Pancreas (tissue), 10 donors: ENCODE measurements around the gene ACER2. TPM values are rescaled to one million over a fixed set of nuclear protein-coding genes. Genes with fewer than 3 reads are reported as not detected.

Experiments used
- ATAC-seq, 4 donors: fragments of 200-7000 bp; cut with Tn5 transposase; one replicate each; pipeline versions ENCODE4 v1.8.0 to v1.9.1; 2020; ENCODE audit warnings: mild to moderate bottlenecking in 4 of 4, moderate library complexity in 4 of 4
- DNase-seq, 6 donors: peaks; one replicate each; pipeline ENCODE4 v3.0.0-alpha.2; 2020
- FAIRE-seq: peaks from 2 replicates; lab custom pipeline; 2012; peaks lifted over from hg19 to GRCh38; lab: Jason Lieb, UNC
- H3K27ac ChIP-seq, 4 donors: fragments of 200-600 bp; sonication (generic); 1 replicate in 3 of 4; 2 replicates in 1 of 4; pipeline versions ENCODE4 v1.5.0 to v1.8.0; 2020
- H3K27me3 ChIP-seq, 4 donors: fragments of 200-600 bp; one replicate each; pipeline ENCODE4 v1.8.0; 2021
- H3K36me3 ChIP-seq, 3 donors: fragments of 200-600 bp; sonication (generic) in 1 of 3; one replicate each; pipeline versions ENCODE4 v1.5.0 to v1.8.0; 2020 to 2021
- H3K4me1 ChIP-seq, 3 donors: fragments of 200-600 bp; one replicate each; pipeline ENCODE4 v1.8.0; 2021
- H3K4me3 ChIP-seq, 4 donors: fragments of 200-600 bp; sonication (generic) in 2 of 4; one replicate each; pipeline versions ENCODE4 v1.5.0 to v1.8.0; 2020 to 2021
- H3K9me3 ChIP-seq, 4 donors: fragments of 200-600 bp; one replicate each; pipeline ENCODE4 v1.8.0; 2021
- WGBS, 2 donors: extraction: QIAGEN DNeasy Blood & Tissue Kit; methylation state at CpG; one replicate each; pipeline ENCODE4 v1.1.7; 2013; 5-methylcytosine and 5-hydroxymethylcytosine counted together
- intact Hi-C, 3 donors: fragments of 100-400 bp; cut with DNase I; formaldehyde crosslinking; loops; one replicate each; pipeline versions ENCODE4 v1.11.1 to v1.14.2; 2022
- polyA plus RNA-seq, 2 donors: library from polyadenylated mRNA; stranded (reverse); fragments of 200-250 nt; gene quantifications; one replicate each; pipeline ENCODE4 v1.2.3, GENCODE V29; 2013
- total RNA-seq, 6 donors: library from RNA; stranded (reverse); fragmentation: NEBNext Ultra II Directional in 4 of 6; extraction: Animal tissue kit (Norgen Biotek cat#: 25700) in 4 of 6; gene quantifications; one replicate each; pipeline versions ENCODE4 v1.2.1 to v1.2.4, GENCODE V29; 2021 to 2023
- TF ChIP-seq, protein P1 (sequence below), 4 donors: fragments of 200-600 bp; sonication (generic) in 3 of 4; IDR thresholded peaks; one replicate each; pipeline versions ENCODE4 v1.5.0 to v1.8.0; 2021; ENCODE audit warnings: antibody characterized with exemption in 4 of 4
- donor health status: healthy with polysubstance abuse.
- donor health status: DM: no; HTN: no; CAD: no; lungs with moderate emphysema.
- donor health status: DM: no; HTN: no; CAD: no.
- donor health status: control.
- donor health status: control.
- donor health status: Bipolar disorder and iron deficiency.
- donor health status: DM: yes; HTN: yes; CAD: no.
- donor health status: DM: no; HTN: no; CAD: no.
- donor health status: DM: no; HTN: no; CAD: no.
- donor health status: DM: yes; HTN: yes; CAD: no.

The ACER2 gene
- 1 to 10 TPM; 4.8 to 8.8 (median 5.5) TPM for total RNA-seq
- 1 to 10 TPM in 1 of 2 donors, under 1 TPM in 1; 0.84 to 1.3 TPM for polyA plus RNA-seq

DNA sequence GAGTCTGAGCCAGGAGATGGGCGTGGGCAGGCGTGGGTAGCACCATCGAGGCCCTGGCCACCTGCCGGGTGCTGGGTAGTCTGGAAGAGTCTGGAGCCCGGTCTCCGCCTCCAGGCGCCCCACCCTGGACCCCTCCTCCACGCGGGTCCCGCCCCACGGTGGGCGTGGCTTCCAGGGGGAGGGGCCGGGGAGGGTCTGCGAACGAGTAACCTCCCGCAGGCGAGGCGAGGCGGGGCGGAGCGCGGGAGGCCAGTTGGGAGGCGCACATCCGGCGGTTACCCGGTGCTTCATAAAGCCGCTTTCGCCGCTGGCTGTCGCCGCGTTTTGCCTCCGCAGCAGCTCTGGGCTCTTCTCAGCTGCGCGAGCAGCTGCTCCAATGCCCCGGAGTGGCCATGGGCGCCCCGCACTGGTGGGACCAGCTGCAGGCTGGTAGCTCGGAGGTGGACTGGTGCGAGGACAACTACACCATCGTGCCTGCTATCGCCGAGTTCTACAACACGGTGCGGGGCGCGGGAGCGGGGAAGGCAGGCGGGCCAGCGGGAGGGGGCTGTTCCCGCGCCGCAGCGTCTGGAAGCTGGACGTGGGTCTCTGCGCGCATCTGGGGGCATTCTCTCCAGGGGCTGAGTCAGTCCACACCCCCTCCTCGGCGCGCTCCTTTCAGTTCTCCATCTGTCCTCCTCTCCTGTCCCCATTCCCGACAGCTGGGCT, at the start of gene ACER2:
ACER2 (plus strand) TSS at position 317 of the 708 bp plus-strand sequence; CDS start at position 393, 76 bp downstream.
- WGBS, 2 donors = 0 to 1% methylated on average over 60 to 61 of the region's 61 CpGs
- Histone ChIP-seq H3K27ac (peak within 1 kb of the TSS; percentile 43 to 87 (median 76)), H3K9me3 (no peaks in the 10 kb centered on the region), H3K36me3 (no peaks in the 10 kb centered on the region), H3K4me3 (peak within 1 kb of the TSS; percentile 36 to 79 (median 72)), H3K4me1 (peaks cover 0 to 15% (median 8%) of the 10 kb centered on the region in 3 donors), H3K27me3 (no peaks in the 10 kb centered on the region)
- TF ChIP-seq, protein P1, sequence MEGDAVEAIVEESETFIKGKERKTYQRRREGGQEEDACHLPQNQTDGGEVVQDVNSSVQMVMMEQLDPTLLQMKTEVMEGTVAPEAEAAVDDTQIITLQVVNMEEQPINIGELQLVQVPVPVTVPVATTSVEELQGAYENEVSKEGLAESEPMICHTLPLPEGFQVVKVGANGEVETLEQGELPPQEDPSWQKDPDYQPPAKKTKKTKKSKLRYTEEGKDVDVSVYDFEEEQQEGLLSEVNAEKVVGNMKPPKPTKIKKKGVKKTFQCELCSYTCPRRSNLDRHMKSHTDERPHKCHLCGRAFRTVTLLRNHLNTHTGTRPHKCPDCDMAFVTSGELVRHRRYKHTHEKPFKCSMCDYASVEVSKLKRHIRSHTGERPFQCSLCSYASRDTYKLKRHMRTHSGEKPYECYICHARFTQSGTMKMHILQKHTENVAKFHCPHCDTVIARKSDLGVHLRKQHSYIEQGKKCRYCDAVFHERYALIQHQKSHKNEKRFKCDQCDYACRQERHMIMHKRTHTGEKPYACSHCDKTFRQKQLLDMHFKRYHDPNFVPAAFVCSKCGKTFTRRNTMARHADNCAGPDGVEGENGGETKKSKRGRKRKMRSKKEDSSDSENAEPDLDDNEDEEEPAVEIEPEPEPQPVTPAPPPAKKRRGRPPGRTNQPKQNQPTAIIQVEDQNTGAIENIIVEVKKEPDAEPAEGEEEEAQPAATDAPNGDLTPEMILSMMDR (IDR thresholded peaks at IDR 0.05) = no peak
- DNase-seq (peak; percentile 95 to 100 (median 98)), ATAC-seq (peak; percentile 92 to 98 (median 96)), FAIRE-seq (no peak)
- intact Hi-C loops = no loop called here

DNA sequence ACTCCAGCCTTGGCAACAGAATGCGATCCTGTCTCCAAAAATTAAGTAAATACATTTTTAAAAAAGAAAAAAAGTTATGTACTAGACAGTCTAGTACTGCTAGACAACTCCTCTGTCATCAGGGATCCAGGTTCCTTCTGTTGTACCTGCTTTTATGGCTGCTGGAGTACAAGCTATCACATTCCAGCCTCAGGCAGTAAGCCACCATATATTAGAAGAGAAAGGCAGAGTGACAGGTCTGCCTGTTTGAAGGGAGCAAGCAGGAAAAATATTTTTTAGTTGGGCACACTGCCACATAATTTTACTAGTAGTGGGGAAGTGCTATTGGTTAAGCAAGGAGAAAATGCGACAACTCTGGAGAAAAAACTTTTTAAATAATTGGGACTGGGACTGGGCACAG, 39.7 kb upstream of the ACER2 start:
- Histone ChIP-seq H3K9me3 (no peaks in the 10 kb centered on the region), H3K4me1 (no peaks in the 10 kb centered on the region), H3K27ac (no peak overlapping the region), H3K36me3 (peaks cover 2 to 8% (median 3%) of the 10 kb centered on the region in 3 donors), H3K4me3 (no peak overlapping the region), H3K27me3 (no peaks in the 10 kb centered on the region)
- TF ChIP-seq, protein P1 (IDR thresholded peaks at IDR 0.05) = no peak
- FAIRE-seq (no peak), DNase-seq (no peak), ATAC-seq (no peak)
- 85 to 90% methylated on average over 2 of the region's 2 CpGs for WGBS, 2 donors
- intact Hi-C loops = no loop called here

DNA sequence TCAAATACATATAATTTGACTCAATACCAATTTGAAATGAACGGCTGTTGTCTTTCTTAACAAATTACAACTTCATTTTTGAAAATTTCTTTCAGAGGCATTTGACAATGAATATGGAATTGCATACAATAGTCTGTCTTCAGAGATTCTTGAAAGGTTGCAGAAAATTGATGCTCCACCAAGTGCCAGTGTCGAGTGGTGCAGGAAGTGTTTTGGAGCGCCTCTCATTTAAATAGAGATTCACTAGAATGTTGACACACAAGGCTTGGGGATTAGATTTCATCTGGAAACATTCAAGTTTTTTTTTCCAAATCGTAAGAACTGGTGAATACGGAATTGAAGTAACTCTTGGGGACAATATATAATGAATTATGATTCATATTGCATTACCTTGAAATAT, 36.9 kb upstream of the ACER2 start:
- Histone ChIP-seq H3K4me3 (no peak overlapping the region), H3K27ac (no peak overlapping the region), H3K4me1 (peaks cover 0 to 2% (median 0%) of the 10 kb centered on the region in 3 donors), H3K27me3 (no peaks in the 10 kb centered on the region), H3K36me3 (peaks cover 7 to 28% (median 10%) of the 10 kb centered on the region in 3 donors), H3K9me3 (no peaks in the 10 kb centered on the region)
- WGBS, 2 donors = 72 to 74% methylated on average over 5 of the region's 5 CpGs
- FAIRE-seq (peak; percentile 54), ATAC-seq (no peak), DNase-seq (no peak)
- TF ChIP-seq, protein P1 (IDR thresholded peaks at IDR 0.05) = no peak
- intact Hi-C loops = no loop called here

DNA sequence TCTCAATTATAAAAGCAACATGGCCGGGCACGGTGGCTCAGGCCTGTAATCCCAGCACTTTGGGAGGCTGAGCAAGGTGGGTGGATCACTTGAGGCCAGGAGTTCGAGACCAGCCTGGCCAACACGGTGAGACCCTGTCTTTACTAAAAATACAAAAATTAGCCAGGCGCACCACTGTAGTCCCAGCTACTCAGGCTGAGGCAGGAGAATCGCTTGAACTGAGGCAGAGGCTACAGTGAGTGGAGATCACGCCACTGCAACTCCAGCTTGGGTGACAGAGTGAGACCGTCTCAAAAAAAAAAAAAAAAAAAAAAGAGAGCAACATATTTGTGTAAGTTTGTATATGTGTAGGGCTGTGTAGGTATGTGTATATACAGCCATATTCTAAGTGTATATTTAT, 36.2 kb upstream of the ACER2 start:
- H3K4me3 ChIP-seq = no peak overlapping the region
- ATAC-seq = no peak
- no peak for FAIRE-seq
- no peak for DNase-seq
- intact Hi-C loops = no loop called here
- TF ChIP-seq, protein P1 (IDR thresholded peaks at IDR 0.05) = no peak
- peaks cover 7 to 32% (median 10%) of the 10 kb centered on the region in 3 donors for H3K36me3 ChIP-seq
- H3K9me3 ChIP-seq = no peaks in the 10 kb centered on the region
- 93 to 94% methylated on average over 8 of the region's 8 CpGs for whole genome bisulfite sequencing, 2 donors
- no peaks in the 10 kb centered on the region for H3K27me3 ChIP-seq
- H3K4me1 ChIP-seq = peaks cover 0 to 8% (median 0%) of the 10 kb centered on the region in 3 donors
- H3K27ac ChIP-seq = no peak overlapping the region

DNA sequence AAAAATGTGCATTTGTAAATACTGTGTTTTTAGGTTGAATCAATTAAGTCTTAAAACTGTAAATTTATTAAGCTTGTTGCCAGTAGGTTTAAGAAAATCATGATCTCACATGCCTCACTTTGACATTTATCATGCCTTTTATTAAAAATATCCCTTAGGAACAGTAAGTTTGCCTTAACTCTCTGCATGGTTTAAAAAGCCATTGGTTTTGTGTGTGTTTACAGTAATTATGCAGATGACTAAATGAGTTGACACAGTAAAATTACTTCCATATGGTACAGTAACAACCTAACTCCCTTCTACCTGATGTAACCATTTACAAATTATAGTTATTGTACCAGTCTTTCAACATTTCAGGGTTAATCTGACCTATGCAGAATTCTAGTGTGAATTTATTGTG, 35.3 kb upstream of the ACER2 start:
- no peak for FAIRE-seq

More for the DNA sequence above, 35.3 kb upstream of the ACER2 start:
- H3K4me3 ChIP-seq = no peak overlapping the region
- H3K9me3 ChIP-seq = no peaks in the 10 kb centered on the region
- H3K27ac ChIP-seq = no peak overlapping the region
- ATAC-seq (no peak), DNase-seq (no peak)
- peaks cover 7 to 42% (median 18%) of the 10 kb centered on the region in 3 donors for H3K36me3 ChIP-seq
- H3K4me1 ChIP-seq = peaks cover 6 to 15% (median 8%) of the 10 kb centered on the region in 3 donors
- intact Hi-C loops = no loop called here
- no peaks in the 10 kb centered on the region for H3K27me3 ChIP-seq
- TF ChIP-seq, protein P1 (IDR thresholded peaks at IDR 0.05) = no peak
